K562 (cell line): ENCODE data around the gene SP6. TPM values are rescaled to one million over a fixed set of nuclear protein-coding genes. Genes with fewer than 3 reads are reported as not detected.
A peak's percentile ranks its signal among the peaks of the same experiment; 100 is the strongest.

Source experiments
- ATF7 ChIP-seq: fragments of 450-650 bp; IDR thresholded peaks from 2 replicates; pipeline ENCODE4 v1.7.1; 2014; ENCODE audit warnings: mild to moderate bottlenecking, moderate library complexity
- COPS2 ChIP-seq: fragments of 450-650 bp; conservative IDR thresholded peaks from 2 replicates; pipeline ENCODE4 v1.6.1; 2016; ENCODE audit warnings: mild to moderate bottlenecking, moderate library complexity
- HMG20B ChIP-seq: fragments of 250-450 bp; sonication (Bioruptor Pico); IDR thresholded peaks from 2 replicates; pipeline ENCODE4 v1.5.0; 2021; ENCODE audit warnings: mild to moderate bottlenecking
- HNRNPL ChIP-seq: fragments of 200-400 bp; formaldehyde crosslinking; IDR thresholded peaks from 2 replicates; pipeline ENCODE4 v1.6.1; 2017; ENCODE audit warnings: low read depth, mild to moderate bottlenecking, low read length
- HSF4 ChIP-seq: fragments of 250-450 bp; sonication (Bioruptor Pico); IDR thresholded peaks from 2 replicates; pipeline ENCODE4 v2.1.2; 2022; ENCODE audit warnings: mild to moderate bottlenecking, moderate library complexity, borderline replicate concordance
- KHSRP ChIP-seq: fragments of 450-650 bp; IDR thresholded peaks from 2 replicates; pipeline ENCODE4 v1.6.1; 2017
- MED1 ChIP-seq: sonication (generic); formaldehyde crosslinking; IDR thresholded peaks from 2 replicates; pipeline ENCODE4 v1.8.1; 2023; ENCODE audit warnings: missing genetic modification reagents, borderline replicate concordance
- MTA2 ChIP-seq: fragments of 450-650 bp; IDR thresholded peaks from 2 replicates; pipeline ENCODE4 v1.6.1; 2016; ENCODE audit warnings: low read depth
- NCOR1 ChIP-seq: fragments of 450-650 bp; IDR thresholded peaks from 2 replicates; pipeline ENCODE4 v1.6.1; 2016; ENCODE audit warnings: mild to moderate bottlenecking, moderate library complexity
- POLR2A ChIP-seq: fragments of 450-650 bp; conservative IDR thresholded peaks from 2 replicates; pipeline ENCODE4 v1.6.1; 2016
- STAG1 ChIP-seq: sonication (generic); formaldehyde crosslinking; IDR thresholded peaks from 2 replicates; pipeline ENCODE4 v1.5.0; 2020; ENCODE audit warnings: missing genetic modification reagents, borderline replicate concordance
- polyA plus RNA-seq, 8 experiments: library from polyadenylated mRNA; depleted of rRNA in 4 of 8; stranded (reverse) in 5 of 8; unstranded in 3 of 8; fragments of >200 nt; fragmentation: Nextera tagmentation in 2 of 8; fragmentation: Illumina TruSeq in 1 of 8; extraction: Ambion mirVana in 2 of 8; extraction: Trizol in 1 of 8; gene quantifications; 2 replicates each; pipeline versions ENCODE4 v1.2.1 to v1.2.3, GENCODE V29; 2011 to 2014; ENCODE audit warnings: inconsistent platforms in 1 of 8, missing spikeins in 1 of 8
- total RNA-seq, 7 experiments: library from RNA; depleted of rRNA in 6 of 7; stranded (reverse); fragments of >200 nt in 6 of 7; fragmentation: Illumina TruSeq in 2 of 7; extraction: Trizol in 2 of 7; gene quantifications; 2 replicates each; pipeline versions ENCODE4 v1.2.1 to v1.2.3, GENCODE V29; 2011 to 2021; ENCODE audit warnings: low replicate concordance in 1 of 7
- TF ChIP-seq, protein P1 (sequence below), 2 experiments: fragments of 450-650 bp in 1 of 2; sonication (generic) in 1 of 2; formaldehyde crosslinking in 1 of 2; IDR thresholded peaks; 2 replicates each; pipeline versions ENCODE4 v1.7.1 to v1.9.0; 2016 to 2022; ENCODE audit warnings: inconsistent platforms in 1 of 2, mild to moderate bottlenecking in 1 of 2, missing genetic modification reagents in 1 of 2
- TF ChIP-seq, protein P2 (sequence below): fragments of 200-800 bp; sonication (Bioruptor generic); IDR thresholded peaks from 2 replicates; pipeline ENCODE4 v1.6.1; 2016; ENCODE audit warnings: missing genetic modification characterization, missing compliant biosample characterization
- TF ChIP-seq, protein P3 (sequence below): sonication (generic); formaldehyde crosslinking; IDR thresholded peaks from 2 replicates; pipeline ENCODE4 v1.8.1; 2023; ENCODE audit warnings: mild to moderate bottlenecking, missing genetic modification reagents, moderate library complexity

Gene SP6
- total and polyA plus RNA-seq, 9 of the 15 experiments (the other 6 are each of a cell fraction or from before 2014, with no cell fraction given), result 0.11 to 7.9 (median 2.2) TPM

GRCh38 chr17:47866941-47867340, 16.0 kb upstream of the SP6 start (continued):
- TF ChIP-seq HSF4 (CRISPR knock-in tag) (no peak), STAG1 (no peak), HNRNPL (no peak), POLR2A (no peak), MTA2 (peak; percentile 99), ATF7 (peak; percentile 98), MED1 (CRISPR knock-in tag) (no peak), HMG20B (no peak), COPS2 (no peak), KHSRP (peak; percentile 97), NCOR1 (peak; percentile 99)
- TF ChIP-seq, protein P1, sequence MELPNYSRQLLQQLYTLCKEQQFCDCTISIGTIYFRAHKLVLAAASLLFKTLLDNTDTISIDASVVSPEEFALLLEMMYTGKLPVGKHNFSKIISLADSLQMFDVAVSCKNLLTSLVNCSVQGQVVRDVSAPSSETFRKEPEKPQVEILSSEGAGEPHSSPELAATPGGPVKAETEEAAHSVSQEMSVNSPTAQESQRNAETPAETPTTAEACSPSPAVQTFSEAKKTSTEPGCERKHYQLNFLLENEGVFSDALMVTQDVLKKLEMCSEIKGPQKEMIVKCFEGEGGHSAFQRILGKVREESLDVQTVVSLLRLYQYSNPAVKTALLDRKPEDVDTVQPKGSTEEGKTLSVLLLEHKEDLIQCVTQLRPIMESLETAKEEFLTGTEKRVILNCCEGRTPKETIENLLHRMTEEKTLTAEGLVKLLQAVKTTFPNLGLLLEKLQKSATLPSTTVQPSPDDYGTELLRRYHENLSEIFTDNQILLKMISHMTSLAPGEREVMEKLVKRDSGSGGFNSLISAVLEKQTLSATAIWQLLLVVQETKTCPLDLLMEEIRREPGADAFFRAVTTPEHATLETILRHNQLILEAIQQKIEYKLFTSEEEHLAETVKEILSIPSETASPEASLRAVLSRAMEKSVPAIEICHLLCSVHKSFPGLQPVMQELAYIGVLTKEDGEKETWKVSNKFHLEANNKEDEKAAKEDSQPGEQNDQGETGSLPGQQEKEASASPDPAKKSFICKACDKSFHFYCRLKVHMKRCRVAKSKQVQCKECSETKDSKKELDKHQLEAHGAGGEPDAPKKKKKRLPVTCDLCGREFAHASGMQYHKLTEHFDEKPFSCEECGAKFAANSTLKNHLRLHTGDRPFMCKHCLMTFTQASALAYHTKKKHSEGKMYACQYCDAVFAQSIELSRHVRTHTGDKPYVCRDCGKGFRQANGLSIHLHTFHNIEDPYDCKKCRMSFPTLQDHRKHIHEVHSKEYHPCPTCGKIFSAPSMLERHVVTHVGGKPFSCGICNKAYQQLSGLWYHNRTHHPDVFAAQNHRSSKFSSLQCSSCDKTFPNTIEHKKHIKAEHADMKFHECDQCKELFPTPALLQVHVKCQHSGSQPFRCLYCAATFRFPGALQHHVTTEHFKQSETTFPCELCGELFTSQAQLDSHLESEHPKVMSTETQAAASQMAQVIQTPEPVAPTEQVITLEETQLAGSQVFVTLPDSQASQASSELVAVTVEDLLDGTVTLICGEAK (IDR thresholded peaks at IDR 0.05), result no peak; the same call in 1 of the 2 replicates
- TF ChIP-seq, protein P1 (CRISPR knock-in tag; IDR thresholded peaks at IDR 0.05), result no peak
- TF ChIP-seq, protein P2, sequence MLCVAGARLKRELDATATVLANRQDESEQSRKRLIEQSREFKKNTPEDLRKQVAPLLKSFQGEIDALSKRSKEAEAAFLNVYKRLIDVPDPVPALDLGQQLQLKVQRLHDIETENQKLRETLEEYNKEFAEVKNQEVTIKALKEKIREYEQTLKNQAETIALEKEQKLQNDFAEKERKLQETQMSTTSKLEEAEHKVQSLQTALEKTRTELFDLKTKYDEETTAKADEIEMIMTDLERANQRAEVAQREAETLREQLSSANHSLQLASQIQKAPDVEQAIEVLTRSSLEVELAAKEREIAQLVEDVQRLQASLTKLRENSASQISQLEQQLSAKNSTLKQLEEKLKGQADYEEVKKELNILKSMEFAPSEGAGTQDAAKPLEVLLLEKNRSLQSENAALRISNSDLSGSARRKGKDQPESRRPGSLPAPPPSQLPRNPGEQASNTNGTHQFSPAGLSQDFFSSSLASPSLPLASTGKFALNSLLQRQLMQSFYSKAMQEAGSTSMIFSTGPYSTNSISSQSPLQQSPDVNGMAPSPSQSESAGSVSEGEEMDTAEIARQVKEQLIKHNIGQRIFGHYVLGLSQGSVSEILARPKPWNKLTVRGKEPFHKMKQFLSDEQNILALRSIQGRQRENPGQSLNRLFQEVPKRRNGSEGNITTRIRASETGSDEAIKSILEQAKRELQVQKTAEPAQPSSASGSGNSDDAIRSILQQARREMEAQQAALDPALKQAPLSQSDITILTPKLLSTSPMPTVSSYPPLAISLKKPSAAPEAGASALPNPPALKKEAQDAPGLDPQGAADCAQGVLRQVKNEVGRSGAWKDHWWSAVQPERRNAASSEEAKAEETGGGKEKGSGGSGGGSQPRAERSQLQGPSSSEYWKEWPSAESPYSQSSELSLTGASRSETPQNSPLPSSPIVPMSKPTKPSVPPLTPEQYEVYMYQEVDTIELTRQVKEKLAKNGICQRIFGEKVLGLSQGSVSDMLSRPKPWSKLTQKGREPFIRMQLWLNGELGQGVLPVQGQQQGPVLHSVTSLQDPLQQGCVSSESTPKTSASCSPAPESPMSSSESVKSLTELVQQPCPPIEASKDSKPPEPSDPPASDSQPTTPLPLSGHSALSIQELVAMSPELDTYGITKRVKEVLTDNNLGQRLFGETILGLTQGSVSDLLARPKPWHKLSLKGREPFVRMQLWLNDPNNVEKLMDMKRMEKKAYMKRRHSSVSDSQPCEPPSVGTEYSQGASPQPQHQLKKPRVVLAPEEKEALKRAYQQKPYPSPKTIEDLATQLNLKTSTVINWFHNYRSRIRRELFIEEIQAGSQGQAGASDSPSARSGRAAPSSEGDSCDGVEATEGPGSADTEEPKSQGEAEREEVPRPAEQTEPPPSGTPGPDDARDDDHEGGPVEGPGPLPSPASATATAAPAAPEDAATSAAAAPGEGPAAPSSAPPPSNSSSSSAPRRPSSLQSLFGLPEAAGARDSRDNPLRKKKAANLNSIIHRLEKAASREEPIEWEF (CRISPR knock-in tag), result 0 out of 2 replicates have a peak, but pooled peaks have one; percentile 50
- TF ChIP-seq, protein P3, sequence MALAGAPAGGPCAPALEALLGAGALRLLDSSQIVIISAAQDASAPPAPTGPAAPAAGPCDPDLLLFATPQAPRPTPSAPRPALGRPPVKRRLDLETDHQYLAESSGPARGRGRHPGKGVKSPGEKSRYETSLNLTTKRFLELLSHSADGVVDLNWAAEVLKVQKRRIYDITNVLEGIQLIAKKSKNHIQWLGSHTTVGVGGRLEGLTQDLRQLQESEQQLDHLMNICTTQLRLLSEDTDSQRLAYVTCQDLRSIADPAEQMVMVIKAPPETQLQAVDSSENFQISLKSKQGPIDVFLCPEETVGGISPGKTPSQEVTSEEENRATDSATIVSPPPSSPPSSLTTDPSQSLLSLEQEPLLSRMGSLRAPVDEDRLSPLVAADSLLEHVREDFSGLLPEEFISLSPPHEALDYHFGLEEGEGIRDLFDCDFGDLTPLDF, result no peak
